ENCODE results near the gene RSPRY1. TPM values are rescaled to one million over a fixed set of nuclear protein-coding genes. Genes with fewer than 3 reads are reported as not detected.

The RSPRY1 gene
- total RNA-seq, 3 donors from 2014 or later, result 40.6 to 44.1 (median 42.0) TPM

GRCh38 chr16:57281791-57282190, 95.7 kb downstream of the RSPRY1 start:
- Histone ChIP-seq H3K9me3 (no peaks in the 10 kb centered on the region), H3K4me3 (no peak overlapping the region), H3K4me1 (ENCODE audit: low read depth) (peaks cover 22% of the 10 kb centered on the region), H3K36me3 (ENCODE audit: low read depth) (no peaks in the 10 kb centered on the region)
- intact Hi-C loops (cut with DNase I, micrococcal nuclease), result no loop called here
- ATAC-seq, result no peak
- DNase-seq, result peak in 1 of 3 donors; percentile 18
- TF ChIP-seq, protein P1, sequence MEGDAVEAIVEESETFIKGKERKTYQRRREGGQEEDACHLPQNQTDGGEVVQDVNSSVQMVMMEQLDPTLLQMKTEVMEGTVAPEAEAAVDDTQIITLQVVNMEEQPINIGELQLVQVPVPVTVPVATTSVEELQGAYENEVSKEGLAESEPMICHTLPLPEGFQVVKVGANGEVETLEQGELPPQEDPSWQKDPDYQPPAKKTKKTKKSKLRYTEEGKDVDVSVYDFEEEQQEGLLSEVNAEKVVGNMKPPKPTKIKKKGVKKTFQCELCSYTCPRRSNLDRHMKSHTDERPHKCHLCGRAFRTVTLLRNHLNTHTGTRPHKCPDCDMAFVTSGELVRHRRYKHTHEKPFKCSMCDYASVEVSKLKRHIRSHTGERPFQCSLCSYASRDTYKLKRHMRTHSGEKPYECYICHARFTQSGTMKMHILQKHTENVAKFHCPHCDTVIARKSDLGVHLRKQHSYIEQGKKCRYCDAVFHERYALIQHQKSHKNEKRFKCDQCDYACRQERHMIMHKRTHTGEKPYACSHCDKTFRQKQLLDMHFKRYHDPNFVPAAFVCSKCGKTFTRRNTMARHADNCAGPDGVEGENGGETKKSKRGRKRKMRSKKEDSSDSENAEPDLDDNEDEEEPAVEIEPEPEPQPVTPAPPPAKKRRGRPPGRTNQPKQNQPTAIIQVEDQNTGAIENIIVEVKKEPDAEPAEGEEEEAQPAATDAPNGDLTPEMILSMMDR (IDR thresholded peaks at IDR 0.05), result no peak

GRCh38 chr16:57282510-57283213, 96.5 kb downstream of the RSPRY1 start:
- DNase-seq, result peak in 1 of 3 donors; percentile 22
- Histone ChIP-seq H3K4me3 (no peak overlapping the region), H3K36me3 (ENCODE audit: low read depth) (no peaks in the 10 kb centered on the region), H3K4me1 (ENCODE audit: low read depth) (peaks cover 15% of the 10 kb centered on the region), H3K9me3 (no peaks in the 10 kb centered on the region)
- intact Hi-C loops (cut with DNase I, micrococcal nuclease), result no loop called here
- ATAC-seq, result no peak
- TF ChIP-seq, protein P1 (IDR thresholded peaks at IDR 0.05), result no peak

DNA sequence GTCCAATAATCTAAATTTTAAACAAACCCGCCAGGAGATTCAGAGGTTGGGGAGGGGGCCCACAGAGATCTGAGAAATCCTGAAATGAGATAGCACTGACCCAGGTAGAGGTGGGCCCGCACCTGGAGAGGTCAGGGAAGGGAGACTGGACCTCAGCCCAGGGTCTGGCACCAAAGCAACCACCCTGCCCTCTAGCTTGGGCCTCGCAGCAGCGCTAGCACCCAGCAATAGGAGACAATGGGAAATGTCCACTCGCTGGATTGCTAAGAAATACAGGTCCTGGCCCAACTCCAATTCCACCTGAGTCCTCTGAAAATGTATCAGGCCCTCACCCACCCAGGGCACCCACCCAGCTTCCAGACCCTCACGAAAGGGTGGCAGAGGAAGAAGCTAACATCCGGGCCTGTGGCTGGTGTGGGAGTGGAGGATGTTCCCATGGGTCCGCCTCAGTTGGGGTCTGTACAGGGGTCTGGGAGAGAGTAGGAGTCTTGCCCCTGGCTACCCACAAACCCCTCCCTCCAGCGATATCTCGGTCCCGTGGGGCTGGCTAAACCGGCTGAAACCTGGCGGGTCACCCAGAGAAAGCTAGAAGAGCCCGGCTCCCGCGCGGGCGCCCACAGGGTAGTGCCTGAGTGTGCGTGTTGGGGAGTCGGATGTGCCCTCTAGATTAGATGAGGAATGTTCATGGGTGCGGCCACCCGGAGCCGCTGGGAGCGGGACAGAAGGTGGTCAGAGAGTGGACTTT, 97.3 kb downstream of the RSPRY1 start:
- Histone ChIP-seq H3K4me1 (ENCODE audit: low read depth) (peaks cover 11% of the 10 kb centered on the region), H3K9me3 (no peaks in the 10 kb centered on the region), H3K36me3 (ENCODE audit: low read depth) (no peaks in the 10 kb centered on the region), H3K4me3 (no peak overlapping the region)
- peak in 1 of 3 donors; percentile 34 for DNase-seq
- ATAC-seq, result peak; percentile 54
- TF ChIP-seq, protein P1 (IDR thresholded peaks at IDR 0.05), result no peak
- intact Hi-C loops (cut with DNase I, micrococcal nuclease), result no loop called here

DNA sequence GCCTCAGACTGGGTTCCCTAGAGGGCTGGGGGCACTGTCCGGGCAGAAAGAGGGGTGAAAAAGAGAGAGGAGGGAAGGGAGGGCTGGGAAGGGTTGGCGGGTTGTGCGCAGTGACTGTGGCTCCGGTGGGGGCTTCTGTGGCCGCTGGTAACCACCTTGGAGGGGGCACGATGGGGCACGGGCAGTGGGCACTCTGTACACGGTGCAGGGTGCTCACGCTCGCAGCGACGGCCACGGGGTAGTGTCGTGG, 97.8 kb downstream of the RSPRY1 start:
- ATAC-seq (no peak), DNase-seq (no peak)
- intact Hi-C loops (cut with DNase I, micrococcal nuclease), result no loop called here
- H3K4me1 ChIP-seq (ENCODE audit: low read depth), result peaks cover 11% of the 10 kb centered on the region
- peak overlapping the region; percentile 14 for H3K4me3 ChIP-seq
- TF ChIP-seq, protein P1 (IDR thresholded peaks at IDR 0.05), result no peak
- H3K9me3 ChIP-seq, result no peaks in the 10 kb centered on the region
- no peaks in the 10 kb centered on the region for H3K36me3 ChIP-seq (ENCODE audit: low read depth)

DNA sequence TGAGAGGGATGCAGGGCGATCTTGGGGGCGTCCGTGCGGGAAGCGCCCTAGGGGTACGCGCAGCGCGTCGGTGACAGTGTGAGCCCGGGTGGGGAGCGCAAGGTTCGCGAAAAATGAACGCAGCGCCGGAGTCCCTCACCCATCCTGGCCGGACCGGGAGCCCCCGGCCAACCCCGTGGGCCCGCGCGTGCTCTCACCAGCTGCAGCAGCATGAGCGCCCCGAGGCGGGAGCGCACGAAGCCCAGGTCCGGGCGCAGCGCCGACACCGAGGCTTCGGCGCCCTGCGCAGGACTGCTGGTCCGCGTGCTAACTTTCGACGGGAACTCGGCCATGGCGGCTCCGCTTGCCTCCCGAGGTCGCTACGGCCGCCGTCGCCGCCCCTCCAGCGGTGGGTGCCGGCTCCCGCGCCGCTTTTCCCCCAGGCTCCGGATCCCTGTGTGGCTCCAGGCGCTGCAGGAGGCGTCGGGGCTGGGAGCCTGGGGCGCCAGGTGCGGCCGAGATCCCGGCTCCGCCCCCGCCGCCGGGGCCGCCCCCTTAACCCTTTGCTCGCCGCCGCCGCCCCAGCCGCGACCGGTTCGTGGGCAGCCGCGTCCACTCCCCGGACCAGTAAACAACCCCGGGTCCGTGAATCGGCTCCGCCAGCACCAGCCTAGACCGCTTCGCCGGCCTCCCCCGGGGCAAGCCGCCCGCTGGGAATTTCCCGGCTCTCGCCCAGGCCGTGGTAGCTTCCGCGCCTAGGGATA, 98.3 kb downstream of the RSPRY1 start, which contains the start of gene PLLP:
Gene PLLP (minus strand): TSS at position 464 of the 743 bp plus-strand sequence. CDS start 132 bp downstream, at position 332.
- intact Hi-C loops (cut with DNase I, micrococcal nuclease), result no loop called here

More for the DNA sequence above, 98.3 kb downstream of the RSPRY1 start, which contains the start of gene PLLP:
- Histone ChIP-seq H3K4me3 (peak within 1 kb of the TSS; percentile 14), H3K36me3 (ENCODE audit: low read depth) (no peaks in the 10 kb centered on the region), H3K4me1 (ENCODE audit: low read depth) (peaks cover 11% of the 10 kb centered on the region), H3K9me3 (no peaks in the 10 kb centered on the region)
- TF ChIP-seq, protein P1 (IDR thresholded peaks at IDR 0.05), result no peak
- peak; percentile 63 to 79 (median 68) for DNase-seq
- peak; percentile 93 for ATAC-seq

Data from mucosa of descending colon (tissue), 3 donors.